GM12801 (cell line): ENCODE measurements around the gene PATL2.

Experiments
- TF ChIP-seq, protein P1 (sequence below): IDR thresholded peaks from one replicate; pipeline ENCODE4 v1.5.1; 2011; ENCODE audit warnings: control low read depth; ENCODE audit not compliant: insufficient read length; ENCODE audit errors: extremely low read depth

PATL2 gene

DNA sequence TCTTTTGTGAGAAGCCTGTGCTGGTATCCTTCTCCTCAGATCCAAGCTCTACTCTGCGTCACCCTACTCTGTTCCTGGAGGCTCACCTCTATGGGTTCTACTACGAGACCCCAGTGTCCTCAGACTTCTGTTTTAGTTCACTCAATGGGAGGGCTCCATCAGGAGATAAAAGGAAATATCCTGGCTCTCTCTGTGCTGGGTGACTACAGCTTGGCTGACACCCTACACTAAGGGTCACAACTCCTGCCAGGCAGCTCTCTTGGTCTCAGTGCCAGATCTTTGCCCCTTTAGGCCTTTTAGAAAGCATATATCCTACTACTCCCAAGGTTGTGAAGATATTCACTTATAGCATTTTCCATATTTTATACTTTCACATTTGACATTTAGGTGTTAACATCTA is 94.1 kb downstream of the PATL2 start:
- TF ChIP-seq, protein P1, sequence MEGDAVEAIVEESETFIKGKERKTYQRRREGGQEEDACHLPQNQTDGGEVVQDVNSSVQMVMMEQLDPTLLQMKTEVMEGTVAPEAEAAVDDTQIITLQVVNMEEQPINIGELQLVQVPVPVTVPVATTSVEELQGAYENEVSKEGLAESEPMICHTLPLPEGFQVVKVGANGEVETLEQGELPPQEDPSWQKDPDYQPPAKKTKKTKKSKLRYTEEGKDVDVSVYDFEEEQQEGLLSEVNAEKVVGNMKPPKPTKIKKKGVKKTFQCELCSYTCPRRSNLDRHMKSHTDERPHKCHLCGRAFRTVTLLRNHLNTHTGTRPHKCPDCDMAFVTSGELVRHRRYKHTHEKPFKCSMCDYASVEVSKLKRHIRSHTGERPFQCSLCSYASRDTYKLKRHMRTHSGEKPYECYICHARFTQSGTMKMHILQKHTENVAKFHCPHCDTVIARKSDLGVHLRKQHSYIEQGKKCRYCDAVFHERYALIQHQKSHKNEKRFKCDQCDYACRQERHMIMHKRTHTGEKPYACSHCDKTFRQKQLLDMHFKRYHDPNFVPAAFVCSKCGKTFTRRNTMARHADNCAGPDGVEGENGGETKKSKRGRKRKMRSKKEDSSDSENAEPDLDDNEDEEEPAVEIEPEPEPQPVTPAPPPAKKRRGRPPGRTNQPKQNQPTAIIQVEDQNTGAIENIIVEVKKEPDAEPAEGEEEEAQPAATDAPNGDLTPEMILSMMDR, result no peak
